GM21619 (cell line): ENCODE data around the gene PTPN13.

Experiments used
- ATAC-seq: cut with Tn5 transposase; IDR thresholded peaks from one replicate; pipeline ENCODE4 v1.9.1; 2021; ENCODE audit not compliant: unreplicated experiment

PTPN13 gene

GRCh38 chr4:86592553-86593249 is 1.4 kb upstream of the PTPN13 start:
- ATAC-seq = no peak

GRCh38 chr4:86594559-86595425 is 677 bp downstream of the PTPN13 start:
- ATAC-seq = peak; percentile 22

DNA sequence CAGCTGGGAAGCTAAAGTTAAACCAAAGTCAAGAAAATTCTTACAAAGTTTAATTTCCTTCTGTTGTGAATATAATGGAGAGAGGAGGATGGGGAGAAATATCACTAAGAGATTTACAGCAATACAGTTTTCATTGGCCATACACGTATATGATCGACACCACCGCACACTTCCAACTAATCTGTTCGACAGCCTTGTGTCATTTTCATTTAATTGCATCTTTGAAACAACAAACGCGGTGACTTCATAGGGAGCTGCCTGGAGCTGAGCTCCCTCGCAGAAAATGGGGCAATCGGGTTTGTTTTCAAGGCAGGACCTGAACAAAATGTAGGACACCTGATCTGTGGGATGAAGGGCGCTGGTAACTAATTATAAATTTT is 1.3 kb downstream of the PTPN13 start:
- no peak for ATAC-seq

GRCh38 chr4:86596807-86597206 is 2.7 kb downstream of the PTPN13 start:
- no peak for ATAC-seq

DNA sequence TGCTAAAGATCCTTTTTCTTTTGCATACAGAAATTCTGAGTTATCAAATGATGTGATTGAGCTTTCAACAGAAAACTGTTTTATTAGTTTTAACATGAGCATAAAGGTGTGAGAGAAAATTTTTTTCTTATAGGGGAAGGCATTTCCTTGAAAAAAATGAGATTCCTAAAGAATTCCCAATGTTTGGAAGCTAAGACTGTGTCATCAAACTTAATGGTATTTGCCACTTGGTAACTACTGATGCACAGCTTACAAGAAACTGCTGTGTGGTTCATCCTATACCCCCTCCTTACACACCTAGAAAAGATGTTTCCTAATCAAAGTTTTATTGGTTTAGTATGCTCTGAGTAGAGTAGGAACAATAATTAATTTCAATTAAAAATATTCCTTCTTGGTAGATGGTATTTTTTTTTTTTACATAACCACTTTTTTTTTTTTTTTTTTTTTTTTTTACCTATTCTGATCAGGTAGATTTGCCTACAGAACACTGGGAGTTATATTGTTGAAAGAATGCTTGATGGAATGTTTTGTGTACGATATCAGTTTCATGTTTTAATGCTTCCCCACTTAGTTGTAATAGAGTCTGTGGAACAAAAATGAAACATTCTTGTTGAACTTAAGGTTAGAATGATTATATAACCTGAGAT is 6.0 kb downstream of the PTPN13 start:
- no peak for ATAC-seq

GRCh38 chr4:86603311-86603885 is 9.3 kb downstream of the PTPN13 start:
- no peak for ATAC-seq

- ATAC-seq = no peak
Measured at GRCh38 chr4:86606809-86607208, 12.7 kb downstream of the PTPN13 start.

DNA sequence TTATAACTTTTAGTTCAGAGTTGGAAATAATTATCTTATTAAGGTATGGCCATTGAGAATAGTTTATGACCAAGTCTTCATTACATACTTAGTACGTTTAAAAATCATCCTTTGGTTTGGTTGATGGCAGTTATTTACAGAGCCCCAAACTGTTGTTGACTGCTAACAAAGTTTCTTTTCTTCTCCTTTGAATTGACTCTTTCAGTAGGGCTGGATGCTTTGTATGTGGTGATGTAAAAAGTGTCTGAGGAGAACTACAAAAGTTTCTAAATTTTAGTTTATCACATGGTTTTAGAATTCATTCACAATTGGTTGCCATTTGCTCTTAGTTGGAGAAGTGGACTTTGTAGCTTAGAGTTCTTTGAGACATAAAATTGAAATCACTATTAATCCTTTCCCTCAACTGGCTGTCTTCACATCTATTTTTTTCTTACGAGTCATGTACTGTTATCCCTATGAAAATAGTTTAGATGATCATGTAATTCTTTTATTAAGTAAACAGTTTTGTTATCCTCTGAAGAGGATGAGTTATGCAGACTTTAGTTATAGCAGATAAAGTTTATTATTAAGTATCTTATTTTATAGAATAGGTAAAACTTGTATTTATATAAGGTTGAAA is 14.8 kb downstream of the PTPN13 start:
- ATAC-seq = no peak

DNA sequence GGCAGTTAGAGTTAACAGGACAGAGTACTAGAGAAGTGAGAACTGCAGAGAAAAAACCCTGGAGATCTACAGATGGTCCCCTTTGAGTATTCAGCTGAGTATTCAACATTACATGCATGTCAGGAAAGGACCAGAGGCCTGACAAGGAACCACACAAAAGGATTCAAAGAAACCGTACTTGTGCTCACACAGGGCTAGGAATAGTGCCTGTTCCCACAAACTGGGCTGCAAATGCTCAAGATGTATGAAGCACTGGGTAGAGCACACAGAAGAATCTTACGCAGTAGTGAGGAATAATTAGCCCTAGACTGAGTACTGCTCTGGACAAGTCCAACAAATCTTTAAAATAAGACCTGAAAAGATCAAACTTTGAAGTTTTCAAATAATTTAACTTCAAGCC is 17.6 kb downstream of the PTPN13 start:
- ATAC-seq = no peak

DNA sequence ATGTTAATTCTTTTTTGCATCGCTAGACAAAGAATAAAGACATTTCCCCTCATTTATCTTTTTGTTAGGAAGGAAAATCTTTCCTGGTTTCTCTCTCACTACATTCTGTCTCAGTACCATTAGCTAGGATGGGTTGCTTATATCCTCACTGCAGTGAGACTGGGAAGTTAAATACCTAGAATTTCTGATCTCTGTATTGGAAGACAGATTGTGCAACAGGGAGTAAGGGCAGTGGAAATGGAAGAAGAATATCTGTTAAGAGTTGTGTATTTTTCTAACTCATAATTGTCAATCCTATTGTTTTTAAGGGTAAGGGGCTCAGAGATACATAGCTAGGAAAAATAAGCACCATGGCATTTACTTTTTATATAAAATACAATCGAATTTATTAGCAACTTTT is 19.6 kb downstream of the PTPN13 start:
- no peak for ATAC-seq

GRCh38 chr4:86614865-86615264 is 20.8 kb downstream of the PTPN13 start:
- no peak for ATAC-seq

GRCh38 chr4:86615501-86615900 is 21.4 kb downstream of the PTPN13 start:
- no peak for ATAC-seq

GRCh38 chr4:86619656-86620055 is 25.5 kb downstream of the PTPN13 start:
- no peak for ATAC-seq

GRCh38 chr4:86621435-86621834 is 27.3 kb downstream of the PTPN13 start:
- no peak for ATAC-seq

DNA sequence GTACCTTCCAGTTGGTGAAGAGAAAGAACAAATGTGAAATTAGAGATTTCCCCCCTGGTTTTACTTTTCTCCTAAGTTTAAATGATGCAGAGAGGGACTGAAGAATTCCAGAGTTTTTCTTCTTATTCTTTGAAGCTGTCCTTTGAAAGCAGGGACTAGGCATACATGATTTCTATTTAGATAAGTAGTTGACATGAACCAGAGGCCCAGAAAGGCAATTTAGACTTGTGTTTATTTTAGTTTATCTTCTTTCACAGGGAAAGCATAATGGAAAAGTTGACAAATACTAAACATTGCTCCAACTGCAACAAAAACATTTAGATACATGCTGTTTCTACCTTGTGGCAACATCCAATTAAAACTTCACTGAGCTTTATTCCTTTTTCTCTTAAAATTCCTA is 32.0 kb downstream of the PTPN13 start:
- ATAC-seq = no peak

DNA sequence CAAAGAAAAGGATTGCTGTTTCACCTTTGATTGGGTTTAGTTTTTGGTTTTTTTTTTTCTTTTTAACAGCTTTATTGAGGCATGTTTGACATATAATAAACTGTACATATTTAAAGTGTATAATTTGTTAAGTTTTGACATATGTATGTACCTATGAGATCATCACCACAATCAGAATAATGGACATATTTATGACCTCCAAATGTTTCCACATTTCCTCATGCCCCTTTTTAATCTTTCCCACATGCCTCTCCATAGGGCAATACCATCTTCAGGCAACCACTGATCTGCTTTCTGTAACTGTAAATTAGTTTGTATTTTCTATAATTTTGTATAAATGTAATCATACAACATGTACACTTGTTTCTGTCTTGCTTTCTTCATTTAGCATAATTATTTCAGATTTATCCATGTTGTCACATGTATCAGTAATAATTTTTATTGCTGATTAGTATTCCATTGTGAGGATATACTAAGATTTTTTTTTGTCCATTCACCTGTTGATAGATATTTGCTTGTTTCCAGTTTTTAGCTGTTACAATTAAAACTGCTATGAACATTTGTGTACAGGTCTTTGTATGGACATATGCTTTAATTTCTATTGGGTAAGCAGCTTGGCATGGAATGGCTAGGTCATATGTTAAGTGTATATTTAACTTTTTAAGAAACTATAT is 33.5 kb downstream of the PTPN13 start:
- ATAC-seq = no peak

GRCh38 chr4:86630629-86631028 is 36.5 kb downstream of the PTPN13 start:
- ATAC-seq = no peak

- no peak for ATAC-seq
Measured at GRCh38 chr4:86631166-86631565, 37.1 kb downstream of the PTPN13 start.

DNA sequence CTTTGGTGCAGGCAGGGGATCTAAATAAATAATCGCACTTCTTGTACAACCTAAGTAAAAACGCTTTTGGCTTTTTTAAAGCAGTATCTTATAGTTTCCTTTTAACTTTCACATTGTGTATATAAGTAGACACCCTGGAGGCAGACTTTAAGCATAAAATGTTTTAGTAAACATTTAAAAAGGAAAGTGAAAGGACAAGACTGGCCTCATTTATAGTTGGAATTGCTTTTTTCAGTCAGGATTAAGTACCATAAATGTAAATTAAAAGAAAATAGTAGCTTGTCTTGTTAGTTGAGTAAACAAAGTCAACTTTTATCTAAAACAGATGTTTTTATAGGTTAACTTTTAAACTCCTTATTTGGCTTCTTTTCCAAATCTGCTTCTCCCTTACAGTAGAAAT is 39.7 kb downstream of the PTPN13 start:
- ATAC-seq = no peak

DNA sequence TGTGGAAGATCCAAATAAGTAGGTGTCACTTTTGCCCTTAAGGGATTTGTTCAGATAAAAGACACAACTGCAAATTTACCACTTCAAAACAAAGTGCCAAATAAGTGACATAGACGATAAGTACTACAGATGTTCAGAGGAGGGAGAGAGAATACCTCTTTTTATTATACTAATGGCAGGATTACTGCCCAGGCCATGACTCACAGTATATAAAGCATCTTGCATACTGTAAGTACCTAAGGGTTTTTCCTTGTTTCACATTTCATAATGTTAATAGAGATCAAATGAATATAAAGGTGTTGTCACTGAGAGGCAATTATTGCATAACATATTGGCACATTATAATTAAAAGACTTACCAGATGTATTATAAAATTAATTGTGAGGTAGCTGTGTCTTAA is 46.4 kb downstream of the PTPN13 start:
- no peak for ATAC-seq
